Measurements from ENCODE around the gene MEAF6. TPM values are rescaled to one million over a fixed set of nuclear protein-coding genes. Genes with fewer than 3 reads are reported as not detected.

Gene MEAF6
- polyA plus RNA-seq, 1 donor from 2014 or later: 151 TPM

DNA sequence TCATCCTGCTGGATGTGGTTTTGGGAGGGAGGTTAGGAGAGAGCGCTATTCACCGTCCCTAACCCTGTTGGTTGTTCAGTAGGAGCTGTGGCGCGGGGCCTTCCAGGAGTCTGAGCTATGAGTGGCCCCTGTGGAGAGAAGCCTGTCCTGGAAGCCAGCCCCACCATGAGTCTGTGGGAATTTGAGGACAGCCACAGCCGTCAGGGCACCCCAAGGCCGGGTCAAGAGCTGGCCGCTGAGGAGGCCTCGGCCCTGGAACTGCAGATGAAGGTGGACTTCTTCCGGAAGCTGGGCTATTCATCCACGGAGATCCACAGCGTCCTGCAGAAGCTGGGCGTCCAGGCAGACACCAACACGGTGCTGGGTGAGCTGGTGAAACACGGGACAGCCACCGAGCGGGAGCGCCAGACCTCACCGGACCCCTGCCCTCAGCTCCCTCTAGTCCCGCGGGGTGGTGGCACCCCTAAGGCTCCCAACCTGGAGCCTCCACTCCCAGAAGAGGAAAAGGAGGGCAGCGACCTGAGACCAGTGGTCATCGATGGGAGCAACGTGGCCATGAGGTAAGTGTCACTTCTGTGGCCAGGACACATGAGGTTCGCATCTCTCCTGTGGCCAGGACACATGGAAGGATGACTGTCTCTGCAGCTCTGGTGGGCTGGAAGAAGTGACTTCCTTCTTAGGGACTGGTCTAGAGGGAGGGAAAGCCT lies 39.0 kb downstream of the MEAF6 start:
- peak overlapping the region; percentile 98 to 100 (median 100) for H3K27ac Mint-ChIP-seq
- H3K9me3 Mint-ChIP-seq: no peaks in the 10 kb centered on the region
- no peaks in the 10 kb centered on the region for H3K27me3 Mint-ChIP-seq
- peaks cover 22 to 32% (median 26%) of the 10 kb centered on the region in 3 donors for H3K4me1 Mint-ChIP-seq
- H3K4me3 Mint-ChIP-seq: peak overlapping the region; percentile 98 to 99 (median 98)
- H3K36me3 Mint-ChIP-seq: peaks cover 12% of the 10 kb centered on the region

DNA sequence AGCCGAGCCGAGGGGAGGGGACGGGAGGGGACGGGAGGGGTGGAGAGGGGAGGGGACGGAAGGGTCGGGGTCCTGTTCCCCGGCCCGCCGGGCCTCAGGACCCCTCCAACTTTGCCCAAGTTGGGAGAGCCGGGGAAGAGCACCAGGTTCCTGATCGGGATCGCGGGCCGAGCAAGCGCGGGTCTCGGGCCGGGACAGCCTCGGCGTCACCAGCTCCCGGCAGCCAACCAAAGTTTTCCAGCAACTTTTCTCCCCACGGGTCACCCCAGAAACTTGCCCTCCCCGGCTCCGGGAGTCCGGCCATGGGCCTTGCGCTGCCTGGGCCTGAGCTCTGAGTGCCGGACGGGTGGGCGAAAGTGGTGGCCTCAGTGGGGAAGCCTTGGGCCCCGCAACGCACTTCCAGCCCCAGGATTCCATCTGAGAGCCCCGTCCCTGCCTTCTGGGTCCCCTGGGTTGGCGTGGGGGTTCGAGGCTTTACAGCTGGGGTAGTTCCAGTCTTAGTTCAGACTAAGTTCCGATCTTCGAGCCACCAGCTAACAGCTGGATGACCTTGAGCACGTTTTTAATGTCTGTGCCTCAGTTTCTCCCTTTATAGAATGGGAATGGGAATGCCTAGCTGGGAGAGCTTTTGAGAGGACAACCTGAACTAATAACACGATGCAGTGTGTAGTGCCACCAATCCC lies 39.7 kb downstream of the MEAF6 start:
- Mint-ChIP-seq H3K4me3 (peak overlapping the region; percentile 98 to 99 (median 98)), H3K27me3 (no peaks in the 10 kb centered on the region), H3K36me3 (peaks cover 12% of the 10 kb centered on the region), H3K9me3 (no peaks in the 10 kb centered on the region), H3K27ac (peak overlapping the region; percentile 98 to 100 (median 100)), H3K4me1 (peaks cover 22 to 32% (median 26%) of the 10 kb centered on the region in 3 donors)

DNA sequence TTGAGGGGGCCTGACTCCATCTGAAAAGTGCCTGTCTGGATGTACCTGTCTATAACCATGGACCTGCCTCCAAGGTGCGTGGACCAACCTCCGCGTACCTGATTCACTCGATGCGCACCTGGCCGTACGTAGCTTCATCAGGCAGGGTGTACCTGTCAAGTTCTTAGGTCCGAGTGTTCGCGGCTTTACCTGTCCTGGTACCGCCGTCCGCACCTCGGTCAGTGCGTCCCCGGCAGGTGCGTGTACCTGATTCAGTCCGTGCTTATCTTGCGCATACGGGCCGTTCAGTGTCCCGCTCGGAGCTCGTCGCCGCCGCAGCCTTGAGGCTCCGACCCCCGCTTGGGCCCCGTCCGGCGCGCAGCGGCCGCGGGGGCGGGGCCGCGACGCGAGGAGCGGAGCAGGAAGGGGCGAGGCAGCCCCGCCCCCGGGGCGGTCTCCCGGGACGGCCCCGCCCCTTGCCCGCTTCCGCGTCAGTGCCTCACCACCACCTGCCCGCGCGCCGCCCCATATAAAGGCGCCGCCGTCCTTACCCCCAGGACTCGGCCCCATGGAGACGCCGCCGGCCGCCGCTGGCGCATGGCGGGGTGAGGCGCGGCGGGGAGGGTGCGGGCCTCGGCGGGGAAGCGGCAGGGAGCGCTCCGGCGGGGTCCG lies 40.4 kb downstream of the MEAF6 start, which contains the start of gene ZC3H12A:
Gene ZC3H12A (plus strand): TSS at position 535 of the 651 bp plus-strand sequence. CDS start 917 bp downstream, outside the sequence.
- Mint-ChIP-seq H3K27me3 (no peaks in the 10 kb centered on the region), H3K4me3 (peak within 1 kb of the TSS; percentile 98 to 99 (median 98)), H3K36me3 (peaks cover 12% of the 10 kb centered on the region), H3K27ac (peak within 1 kb of the TSS; percentile 98 to 100 (median 100)), H3K4me1 (peaks cover 21 to 26% (median 24%) of the 10 kb centered on the region in 3 donors), H3K9me3 (no peaks in the 10 kb centered on the region)

DNA sequence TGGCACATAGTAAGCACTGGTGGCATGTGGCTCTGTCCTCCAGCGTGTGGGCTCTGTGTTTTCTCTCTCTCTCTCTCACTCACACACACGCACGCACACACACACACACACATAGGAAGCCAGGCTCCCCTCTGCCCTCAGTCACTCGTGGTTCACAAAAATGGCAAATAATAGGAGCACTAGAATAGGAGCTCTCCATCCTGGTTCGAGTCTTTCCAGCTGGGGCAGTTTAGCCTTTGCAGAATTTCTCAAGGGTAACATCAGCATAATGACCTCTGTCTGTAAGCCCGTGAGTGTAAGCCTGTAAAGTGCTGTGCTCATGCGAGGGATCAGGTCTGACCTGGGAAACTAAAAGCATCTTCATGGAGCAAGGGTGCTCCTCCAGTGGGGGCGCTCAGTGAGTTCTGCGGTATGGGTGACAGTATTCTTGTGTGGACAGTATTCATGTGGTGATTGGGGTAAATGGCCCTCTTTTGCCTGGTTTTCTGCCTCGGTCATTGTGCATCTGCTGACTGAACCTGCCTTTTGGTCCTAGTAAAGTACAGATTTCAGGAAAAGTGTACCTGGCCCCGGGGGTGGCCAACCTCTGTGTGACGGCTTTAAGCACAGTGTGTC lies 41.0 kb downstream of the MEAF6 start:
- H3K4me1 Mint-ChIP-seq: peaks cover 17 to 23% (median 20%) of the 10 kb centered on the region in 3 donors
- peak overlapping the region; percentile 85 to 99 (median 98) for H3K4me3 Mint-ChIP-seq
- H3K9me3 Mint-ChIP-seq: no peaks in the 10 kb centered on the region
- H3K27ac Mint-ChIP-seq: peak overlapping the region; percentile 73 to 92 (median 89)
- H3K27me3 Mint-ChIP-seq: no peaks in the 10 kb centered on the region
- H3K36me3 Mint-ChIP-seq: peaks cover 12% of the 10 kb centered on the region

DNA sequence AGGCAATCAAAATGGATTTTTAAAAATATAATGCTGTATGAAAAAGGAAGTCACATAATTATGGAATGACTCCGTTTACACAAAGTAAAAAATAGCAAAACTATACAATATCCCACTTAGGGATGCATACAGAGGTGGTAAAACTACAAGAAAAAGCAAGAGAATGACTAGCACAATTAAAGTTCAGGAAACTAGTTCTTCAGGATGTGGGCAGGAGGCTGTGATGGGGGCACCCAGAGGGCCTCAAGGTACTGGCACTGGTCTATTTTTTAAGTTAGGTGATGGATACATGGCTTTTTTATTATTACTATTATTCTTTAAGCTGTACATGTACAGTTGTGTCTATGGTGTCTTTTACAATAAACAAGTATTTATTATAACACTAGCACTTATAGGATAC lies 41.6 kb downstream of the MEAF6 start:
- peaks cover 10% of the 10 kb centered on the region for H3K36me3 Mint-ChIP-seq
- H3K27ac Mint-ChIP-seq: peak overlapping the region; percentile 73 to 92 (median 89)
- peak overlapping the region; percentile 61 to 99 (median 92) for H3K4me3 Mint-ChIP-seq
- H3K27me3 Mint-ChIP-seq: no peaks in the 10 kb centered on the region
- peaks cover 16 to 19% (median 18%) of the 10 kb centered on the region in 3 donors for H3K4me1 Mint-ChIP-seq
- no peaks in the 10 kb centered on the region for H3K9me3 Mint-ChIP-seq

DNA sequence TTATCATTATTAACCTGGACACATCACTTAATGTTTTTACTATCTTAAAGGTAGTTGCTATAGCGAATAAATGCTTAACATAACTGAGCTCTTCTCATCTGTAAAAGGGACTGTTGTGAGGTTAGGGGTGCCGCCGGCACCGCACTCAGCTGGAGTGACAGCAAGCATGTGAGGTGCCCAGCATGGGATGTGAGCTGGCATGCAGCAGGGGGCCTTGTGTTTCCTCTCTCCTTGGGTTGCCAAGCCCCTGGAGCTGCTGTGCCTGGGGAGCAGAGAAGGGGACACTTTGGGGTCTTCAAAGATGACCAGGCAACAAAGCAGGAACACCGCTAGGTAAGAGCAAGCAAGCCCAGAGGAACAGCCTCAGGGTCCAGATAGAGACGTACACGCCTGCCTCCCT lies 42.3 kb downstream of the MEAF6 start:
- Mint-ChIP-seq H3K9me3 (no peaks in the 10 kb centered on the region), H3K27ac (peak overlapping the region in 1 of 3 donors; percentile 89), H3K4me1 (peaks cover 9 to 19% (median 15%) of the 10 kb centered on the region in 3 donors), H3K36me3 (peaks cover 7% of the 10 kb centered on the region), H3K27me3 (no peaks in the 10 kb centered on the region), H3K4me3 (peak overlapping the region in 3 of 4 donors; percentile 61 to 99 (median 75))

- Mint-ChIP-seq H3K27ac (peak overlapping the region in 1 of 3 donors; percentile 21), H3K27me3 (no peaks in the 10 kb centered on the region), H3K4me3 (peak overlapping the region in 2 of 4 donors; percentile 6 to 99), H3K36me3 (peaks cover 3% of the 10 kb centered on the region), H3K9me3 (no peaks in the 10 kb centered on the region), H3K4me1 (peaks cover 7 to 19% (median 15%) of the 10 kb centered on the region in 3 donors)
Observed at GRCh38 chr1:37471345-37472231, 43.0 kb downstream of the MEAF6 start.

DNA sequence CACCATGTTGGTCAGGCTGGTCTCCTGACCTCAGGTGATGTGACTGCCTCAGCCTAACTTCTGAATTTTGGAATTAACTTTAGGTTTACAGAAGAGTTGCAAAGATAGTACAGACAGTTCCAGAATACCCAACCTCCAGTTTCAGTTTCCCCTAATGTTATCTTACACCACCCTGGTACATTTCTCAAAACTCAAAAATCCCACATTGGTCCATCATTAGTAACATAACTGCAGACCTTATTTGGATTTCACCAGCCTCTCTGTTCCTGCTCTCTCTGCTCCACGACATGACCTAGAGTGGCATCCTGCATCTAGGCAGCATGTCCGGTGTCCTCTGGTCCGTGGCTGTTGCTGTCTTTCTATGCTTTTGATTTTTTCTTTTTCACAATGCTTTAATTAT lies 45.2 kb downstream of the MEAF6 start:
- no peaks in the 10 kb centered on the region for H3K9me3 Mint-ChIP-seq
- H3K4me1 Mint-ChIP-seq: peaks cover 7 to 16% (median 15%) of the 10 kb centered on the region in 3 donors
- peak overlapping the region in 2 of 4 donors; percentile 1 to 51 for H3K4me3 Mint-ChIP-seq
- no peaks in the 10 kb centered on the region for H3K27me3 Mint-ChIP-seq
- no peaks in the 10 kb centered on the region for H3K36me3 Mint-ChIP-seq
- H3K27ac Mint-ChIP-seq: no peak overlapping the region

DNA sequence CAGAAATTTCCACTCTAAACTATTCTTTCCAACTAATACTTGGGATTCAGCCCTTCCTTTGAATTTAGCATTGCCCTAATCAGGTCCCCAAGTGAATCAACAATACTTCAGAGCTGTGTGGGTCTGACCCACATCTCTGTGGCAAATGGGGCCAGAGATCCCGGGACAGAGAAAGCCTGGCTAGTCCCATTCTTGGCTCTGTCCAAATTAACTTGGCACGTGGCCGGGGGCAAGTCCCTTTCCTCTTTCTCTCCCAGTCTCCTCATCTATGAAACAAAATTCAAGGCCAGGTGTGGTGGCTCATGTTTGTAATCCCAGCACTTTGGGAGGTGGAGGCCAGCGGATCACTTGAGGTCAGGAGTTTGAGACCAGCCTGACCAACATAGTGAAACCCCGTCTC lies 46.5 kb downstream of the MEAF6 start:
- Mint-ChIP-seq H3K4me1 (peaks cover 0 to 8% (median 8%) of the 10 kb centered on the region in 3 donors), H3K9me3 (no peaks in the 10 kb centered on the region), H3K27ac (no peak overlapping the region), H3K4me3 (no peak overlapping the region), H3K36me3 (peaks cover 1% of the 10 kb centered on the region), H3K27me3 (no peaks in the 10 kb centered on the region)

DNA sequence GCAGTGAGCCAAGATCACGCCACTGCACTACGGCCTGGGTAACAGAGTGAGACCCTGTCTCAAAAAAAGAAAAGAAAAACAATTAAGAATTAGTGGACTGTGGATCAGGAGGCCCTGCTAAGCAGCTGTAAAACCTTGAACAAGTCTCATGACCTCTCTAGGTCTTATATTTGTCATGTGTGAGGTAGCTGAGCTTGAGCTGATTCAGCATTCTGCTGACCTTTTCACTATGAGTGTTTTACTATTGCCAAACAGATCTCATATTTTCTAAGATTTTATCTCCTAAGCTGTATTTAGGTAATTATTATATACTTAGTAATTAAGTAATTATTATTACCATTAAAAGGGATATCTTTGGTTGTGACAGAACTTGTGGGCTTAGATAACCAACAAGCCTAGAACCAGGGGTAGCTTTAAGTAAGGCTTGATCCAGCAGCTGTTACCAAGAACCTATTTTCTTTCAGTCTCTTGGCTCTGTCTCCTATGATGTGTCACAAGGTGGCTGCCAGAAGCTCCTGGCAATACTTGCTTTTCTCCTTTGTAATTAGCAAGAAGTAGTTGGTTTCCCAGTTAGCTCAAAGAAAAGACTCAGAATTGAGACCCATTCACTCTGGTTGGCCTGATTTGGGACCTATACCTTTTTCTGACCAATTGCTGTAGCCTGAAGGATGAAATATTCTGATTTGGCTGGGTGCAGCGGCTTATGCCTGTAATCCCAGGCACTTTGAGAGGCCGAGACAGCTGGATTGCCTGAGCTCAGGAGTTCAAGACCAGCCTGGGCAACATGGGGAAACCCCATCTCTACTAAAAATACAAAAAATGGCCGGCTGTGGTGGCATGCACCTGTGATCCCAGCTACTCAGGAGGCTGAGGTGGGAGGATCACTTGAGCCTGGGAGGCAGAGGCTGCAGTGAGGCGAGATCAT lies 48.7 kb downstream of the MEAF6 start:
- Mint-ChIP-seq H3K4me1 (no peaks in the 10 kb centered on the region), H3K36me3 (peaks cover 1% of the 10 kb centered on the region), H3K4me3 (no peak overlapping the region), H3K27me3 (no peaks in the 10 kb centered on the region), H3K9me3 (no peaks in the 10 kb centered on the region), H3K27ac (no peak overlapping the region)

DNA sequence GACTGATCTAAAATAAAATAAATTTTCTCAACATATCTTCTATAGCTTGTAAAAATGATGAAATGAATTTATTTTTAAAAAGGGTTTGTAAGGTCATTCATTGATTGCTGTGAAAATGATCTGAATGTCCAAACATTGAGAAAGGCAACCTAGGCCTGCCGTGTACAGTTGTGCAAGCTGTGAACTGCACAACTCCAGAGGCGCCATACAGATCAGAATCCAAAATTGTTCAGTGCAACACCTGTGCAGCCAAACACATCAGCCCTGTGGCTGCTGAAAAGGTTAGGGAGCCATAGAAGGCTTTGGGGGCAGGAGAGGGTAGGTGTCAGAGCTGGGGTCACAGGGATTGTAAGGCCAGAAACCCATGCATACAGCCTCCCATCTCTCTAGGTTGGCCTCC lies 50.1 kb downstream of the MEAF6 start:
- no peak overlapping the region for H3K4me3 Mint-ChIP-seq
- H3K27me3 Mint-ChIP-seq: no peaks in the 10 kb centered on the region

GRCh38 chr1:37461698-37462436 lies 52.7 kb downstream of the MEAF6 start:
- no peak overlapping the region for H3K4me3 Mint-ChIP-seq
- no peak overlapping the region for H3K27ac Mint-ChIP-seq
- no peaks in the 10 kb centered on the region for H3K27me3 Mint-ChIP-seq
- peaks cover 0 to 2% (median 0%) of the 10 kb centered on the region in 3 donors for H3K4me1 Mint-ChIP-seq
- H3K9me3 Mint-ChIP-seq: no peaks in the 10 kb centered on the region
- peaks cover 1% of the 10 kb centered on the region for H3K36me3 Mint-ChIP-seq

More for the DNA sequence above, 50.1 kb downstream of the MEAF6 start:
- peaks cover 1% of the 10 kb centered on the region for H3K36me3 Mint-ChIP-seq
- H3K4me1 Mint-ChIP-seq: no peaks in the 10 kb centered on the region
- no peak overlapping the region for H3K27ac Mint-ChIP-seq
- H3K9me3 Mint-ChIP-seq: no peaks in the 10 kb centered on the region
